Measurements from ENCODE around the gene TOX4. TPM values are rescaled to one million over a fixed set of nuclear protein-coding genes. Genes with fewer than 3 reads are reported as not detected.
A peak's percentile ranks its signal among the peaks of the same experiment; 100 is the strongest.

TOX4 gene
- total RNA-seq, 1 experiment from 2014 or later: 78.8 TPM

GRCh38 chr14:21525962-21526671 is 49.1 kb downstream of the TOX4 start, which contains the start of gene SALL2:
Gene SALL2 (minus strand): TSS chr14:21526346. CDS start chr14:21526127, 219 bp downstream.
- ChIA-PET POLR2A (interaction anchor here (0.5 to 1.6 kb wide), 12 partner anchors 12 to 89 kb away, joined by 3 to 29 read pairs (median 5); partner anchors contain the start of genes CHD8, METTL3, RAB2B and TOX4), CTCF (interaction anchor here (0.5 to 1.5 kb wide), 7 partner anchors 12 to 70 kb away, joined by 3 to 12 read pairs (median 4); partner anchors contain the start of genes CHD8 and METTL3)
- intact Hi-C loops (cut with micrococcal nuclease; ENCODE audit: unreplicated experiment): loop anchor here (1.0 to 2.0 kb wide), 3 partner anchors 8 to 31 kb away; partner anchors contain the start of gene METTL3
- H3K9me3 Mint-ChIP-seq (ENCODE audit: unreplicated experiment): no peaks in the 10 kb centered on the region
- H3K27ac Mint-ChIP-seq (ENCODE audit: unreplicated experiment): peak within 1 kb of the TSS; percentile 72
- Histone ChIP-seq H3K4me1 (peaks cover 9% of the 10 kb centered on the region), H3K4me3 (ENCODE audit: low read depth, low read length) (peak within 1 kb of the TSS; percentile 79), H3K9me3 (no peaks in the 10 kb centered on the region), H3K27me3 (replicated peaks; ENCODE audit: control insufficient read depth, insufficient read depth, low read length) (no peaks in the 10 kb centered on the region), H3K36me3 (ENCODE audit: control insufficient read depth, insufficient read depth, low read length) (no peaks in the 10 kb centered on the region)
- H3K4me3 Mint-ChIP-seq (ENCODE audit: unreplicated experiment): peak within 1 kb of the TSS; percentile 74
- no peaks in the 10 kb centered on the region for H3K27me3 Mint-ChIP-seq (ENCODE audit: insufficient read depth, unreplicated experiment)
- peaks cover 13% of the 10 kb centered on the region for H3K4me1 Mint-ChIP-seq (ENCODE audit: low read depth, unreplicated experiment)
- no TSS peak for BruUV-seq (replicated peaks)
- DNase-seq: peak; percentile 79 to 89
- TF ChIP-seq CTCF (IDR thresholded peaks at IDR 0.05; ENCODE audit: insufficient read depth in 1 of 2, low read depth in 1 of 2, low read length in 1 of 2, severe bottlenecking in 1 of 2, unreplicated experiment in 1 of 2): no peak
- H3K36me3 Mint-ChIP-seq (ENCODE audit: insufficient read depth, unreplicated experiment): no peaks in the 10 kb centered on the region

- no peaks in the 10 kb centered on the region for H3K27me3 ChIP-seq (replicated peaks; ENCODE audit: control insufficient read depth, insufficient read depth, low read length)
- intact Hi-C loops (cut with micrococcal nuclease; ENCODE audit: unreplicated experiment): loop anchor here (1.0 to 2.0 kb wide), 3 partner anchors 8 to 31 kb away; partner anchors contain the start of gene METTL3
- peak overlapping the region; percentile 79 for H3K4me3 ChIP-seq (ENCODE audit: low read depth, low read length)
- no peak for TF ChIP-seq CTCF (IDR thresholded peaks at IDR 0.05; ENCODE audit: insufficient read depth in 1 of 2, low read depth in 1 of 2, low read length in 1 of 2, severe bottlenecking in 1 of 2, unreplicated experiment in 1 of 2)
- ChIA-PET POLR2A (interaction anchor here (0.6 to 1.6 kb wide), 9 partner anchors 12 to 90 kb away, joined by 3 to 29 read pairs (median 5); partner anchors contain the start of genes CHD8, METTL3, RAB2B and TOX4), CTCF (interaction anchor here (0.6 to 1.5 kb wide), 5 partner anchors 16 to 71 kb away, joined by 3 to 12 read pairs (median 5); partner anchors contain the start of genes CHD8 and METTL3)
- H3K9me3 ChIP-seq: no peaks in the 10 kb centered on the region
- Mint-ChIP-seq H3K27ac (ENCODE audit: unreplicated experiment) (no peak overlapping the region), H3K36me3 (ENCODE audit: insufficient read depth, unreplicated experiment) (no peaks in the 10 kb centered on the region), H3K9me3 (ENCODE audit: unreplicated experiment) (no peaks in the 10 kb centered on the region), H3K4me3 (ENCODE audit: unreplicated experiment) (peak overlapping the region; percentile 74), H3K27me3 (ENCODE audit: insufficient read depth, unreplicated experiment) (no peaks in the 10 kb centered on the region), H3K4me1 (ENCODE audit: low read depth, unreplicated experiment) (peaks cover 13% of the 10 kb centered on the region)
- no peak for DNase-seq
- peaks cover 9% of the 10 kb centered on the region for H3K4me1 ChIP-seq
- no peaks in the 10 kb centered on the region for H3K36me3 ChIP-seq (ENCODE audit: control insufficient read depth, insufficient read depth, low read length)
- no TSS peak for BruUV-seq (replicated peaks)
Observed at GRCh38 chr14:21526672-21527317, 49.8 kb downstream of the TOX4 start.

GRCh38 chr14:21527318-21527679 is 50.3 kb downstream of the TOX4 start:
- DNase-seq: no peak
- H3K9me3 Mint-ChIP-seq (ENCODE audit: unreplicated experiment): no peaks in the 10 kb centered on the region
- H3K27me3 Mint-ChIP-seq (ENCODE audit: insufficient read depth, unreplicated experiment): no peaks in the 10 kb centered on the region
- H3K27ac Mint-ChIP-seq (ENCODE audit: unreplicated experiment): no peak overlapping the region
- no peaks in the 10 kb centered on the region for H3K36me3 ChIP-seq (ENCODE audit: control insufficient read depth, insufficient read depth, low read length)
- TF ChIP-seq CTCF (IDR thresholded peaks at IDR 0.05; ENCODE audit: insufficient read depth in 1 of 2, low read depth in 1 of 2, low read length in 1 of 2, severe bottlenecking in 1 of 2, unreplicated experiment in 1 of 2): no peak
- peak overlapping the region; percentile 74 for H3K4me3 Mint-ChIP-seq (ENCODE audit: unreplicated experiment)
- CTCF ChIA-PET: interaction anchor here (0.6 kb wide), 1 partner anchor 30 kb away, joined by 5 read pairs; no protein-coding TSS in a partner anchor
- peaks cover 9% of the 10 kb centered on the region for H3K4me1 ChIP-seq
- no TSS peak for BruUV-seq (replicated peaks)
- H3K36me3 Mint-ChIP-seq (ENCODE audit: insufficient read depth, unreplicated experiment): no peaks in the 10 kb centered on the region
- H3K4me1 Mint-ChIP-seq (ENCODE audit: low read depth, unreplicated experiment): peaks cover 13% of the 10 kb centered on the region
- intact Hi-C loops (cut with micrococcal nuclease; ENCODE audit: unreplicated experiment): loop anchor here (2.0 kb wide), 1 partner anchor 16 kb away; the partner anchor contains the start of gene METTL3
- POLR2A ChIA-PET: no interaction called here
- no peaks in the 10 kb centered on the region for H3K9me3 ChIP-seq
- no peaks in the 10 kb centered on the region for H3K27me3 ChIP-seq (replicated peaks; ENCODE audit: control insufficient read depth, insufficient read depth, low read length)
- H3K4me3 ChIP-seq (ENCODE audit: low read depth, low read length): no peak overlapping the region

Data from Caco-2 (cell line).